GM19043 (cell line): ENCODE measurements around the gene BTBD8.
"Not testable (repeated sequence)": the region's sequence is repeated elsewhere in the genome, so short reads cannot be mapped to it uniquely, and the experiment has no call there.

ENCODE experiments used
- ATAC-seq: cut with Tn5 transposase; IDR thresholded peaks from one replicate; pipeline ENCODE4 v1.9.1; 2021; ENCODE audit warnings: low read depth; ENCODE audit not compliant: unreplicated experiment

The BTBD8 gene

GRCh38 chr1:92080128-92080985 is at the start of gene BTBD8:
Gene BTBD8, plus strand, starts transcription at chr1:92080345. Its CDS starts 227 bp downstream, at chr1:92080572.
- peak; percentile 92 for ATAC-seq

- no peak for ATAC-seq
Observed at GRCh38 chr1:92030656-92031107, 49.5 kb upstream of the BTBD8 start.

GRCh38 chr1:92031281-92032110 is 48.6 kb upstream of the BTBD8 start:
- ATAC-seq, result no peak

GRCh38 chr1:92037400-92037799 is 42.7 kb upstream of the BTBD8 start:
- ATAC-seq, result no peak

- no peak for ATAC-seq
Observed at GRCh38 chr1:92038695-92039346, 41.3 kb upstream of the BTBD8 start.

GRCh38 chr1:92040971-92041370 is 39.2 kb upstream of the BTBD8 start:
- no peak for ATAC-seq

GRCh38 chr1:92043621-92044020 is 36.5 kb upstream of the BTBD8 start:
- ATAC-seq, result no peak

- ATAC-seq, result no peak
Observed at GRCh38 chr1:92045766-92046495, 34.2 kb upstream of the BTBD8 start.

- no peak for ATAC-seq
Observed at GRCh38 chr1:92051948-92052347, 28.2 kb upstream of the BTBD8 start.

GRCh38 chr1:92065042-92065441 is 15.1 kb upstream of the BTBD8 start:
- no peak for ATAC-seq

- no peak for ATAC-seq
Observed at GRCh38 chr1:92066321-92066720, 13.8 kb upstream of the BTBD8 start.

- ATAC-seq, result no peak
Observed at GRCh38 chr1:92070892-92071291, 9.3 kb upstream of the BTBD8 start.

GRCh38 chr1:92074446-92074845 is 5.7 kb upstream of the BTBD8 start:
- not testable (repeated sequence) for ATAC-seq

- ATAC-seq, result no peak
Observed at GRCh38 chr1:92075311-92075710, 4.8 kb upstream of the BTBD8 start, which contains the start of gene SETSIP. Gene SETSIP, minus strand, starts transcription at chr1:92075411. Its CDS starts 0 bp downstream, at chr1:92075411.

GRCh38 chr1:92076363-92076762 is 3.8 kb upstream of the BTBD8 start:
- ATAC-seq, result no peak

- not testable (repeated sequence) for ATAC-seq
Observed at GRCh38 chr1:92078077-92078476, 2.1 kb upstream of the BTBD8 start.

- ATAC-seq, result no peak
Observed at GRCh38 chr1:92079441-92079840, 704 bp upstream of the BTBD8 start.

- ATAC-seq, result no peak
Observed at GRCh38 chr1:92081031-92081430, 886 bp downstream of the BTBD8 start.

- ATAC-seq, result no peak
Observed at GRCh38 chr1:92084651-92085050, 4.5 kb downstream of the BTBD8 start.

- ATAC-seq, result no peak
Observed at GRCh38 chr1:92085727-92086126, 5.6 kb downstream of the BTBD8 start.
